ENCODE data around the gene PPOX. TPM values are rescaled to one million over a fixed set of nuclear protein-coding genes. Genes with fewer than 3 reads are reported as not detected.

PPOX gene
- total RNA-seq, 1 donor from 2014 or later, result 48.3 TPM

DNA sequence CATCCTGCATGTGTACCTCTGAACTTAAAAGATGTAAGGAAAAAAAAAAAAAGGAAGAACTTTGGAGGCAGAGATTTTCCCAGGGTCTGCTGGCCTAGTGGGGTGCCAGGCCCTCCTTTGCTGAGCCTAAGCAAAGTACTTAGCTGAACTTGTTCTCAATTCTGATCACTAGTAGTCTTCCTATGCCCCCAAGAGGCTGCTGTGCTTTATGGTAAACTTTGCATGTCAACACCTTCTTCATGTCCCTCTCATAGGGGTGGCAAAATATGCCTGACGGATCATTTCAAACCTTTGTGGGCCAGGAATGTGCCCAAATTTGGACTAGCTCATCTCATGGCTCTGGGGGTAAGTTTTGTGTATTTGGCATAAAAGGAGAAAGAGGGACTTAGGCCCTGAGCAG, 8.4 kb upstream of the PPOX start:
- DNase-seq (ENCODE audit: low read depth, low spot score), result no peak
- H3K27ac Mint-ChIP-seq (ENCODE audit: unreplicated experiment), result no peak overlapping the region
- no peaks in the 10 kb centered on the region for H3K9me3 Mint-ChIP-seq
- TF ChIP-seq, protein P1, sequence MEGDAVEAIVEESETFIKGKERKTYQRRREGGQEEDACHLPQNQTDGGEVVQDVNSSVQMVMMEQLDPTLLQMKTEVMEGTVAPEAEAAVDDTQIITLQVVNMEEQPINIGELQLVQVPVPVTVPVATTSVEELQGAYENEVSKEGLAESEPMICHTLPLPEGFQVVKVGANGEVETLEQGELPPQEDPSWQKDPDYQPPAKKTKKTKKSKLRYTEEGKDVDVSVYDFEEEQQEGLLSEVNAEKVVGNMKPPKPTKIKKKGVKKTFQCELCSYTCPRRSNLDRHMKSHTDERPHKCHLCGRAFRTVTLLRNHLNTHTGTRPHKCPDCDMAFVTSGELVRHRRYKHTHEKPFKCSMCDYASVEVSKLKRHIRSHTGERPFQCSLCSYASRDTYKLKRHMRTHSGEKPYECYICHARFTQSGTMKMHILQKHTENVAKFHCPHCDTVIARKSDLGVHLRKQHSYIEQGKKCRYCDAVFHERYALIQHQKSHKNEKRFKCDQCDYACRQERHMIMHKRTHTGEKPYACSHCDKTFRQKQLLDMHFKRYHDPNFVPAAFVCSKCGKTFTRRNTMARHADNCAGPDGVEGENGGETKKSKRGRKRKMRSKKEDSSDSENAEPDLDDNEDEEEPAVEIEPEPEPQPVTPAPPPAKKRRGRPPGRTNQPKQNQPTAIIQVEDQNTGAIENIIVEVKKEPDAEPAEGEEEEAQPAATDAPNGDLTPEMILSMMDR (conservative IDR thresholded peaks at IDR 0.05), result no peak
- peaks cover 3% of the 10 kb centered on the region for H3K36me3 Mint-ChIP-seq (ENCODE audit: low read depth)
- H3K4me1 Mint-ChIP-seq, result peaks cover 43% of the 10 kb centered on the region
- peak overlapping the region; percentile 94 for H3K4me3 Mint-ChIP-seq
- H3K27me3 Mint-ChIP-seq (ENCODE audit: low read depth), result no peaks in the 10 kb centered on the region

DNA sequence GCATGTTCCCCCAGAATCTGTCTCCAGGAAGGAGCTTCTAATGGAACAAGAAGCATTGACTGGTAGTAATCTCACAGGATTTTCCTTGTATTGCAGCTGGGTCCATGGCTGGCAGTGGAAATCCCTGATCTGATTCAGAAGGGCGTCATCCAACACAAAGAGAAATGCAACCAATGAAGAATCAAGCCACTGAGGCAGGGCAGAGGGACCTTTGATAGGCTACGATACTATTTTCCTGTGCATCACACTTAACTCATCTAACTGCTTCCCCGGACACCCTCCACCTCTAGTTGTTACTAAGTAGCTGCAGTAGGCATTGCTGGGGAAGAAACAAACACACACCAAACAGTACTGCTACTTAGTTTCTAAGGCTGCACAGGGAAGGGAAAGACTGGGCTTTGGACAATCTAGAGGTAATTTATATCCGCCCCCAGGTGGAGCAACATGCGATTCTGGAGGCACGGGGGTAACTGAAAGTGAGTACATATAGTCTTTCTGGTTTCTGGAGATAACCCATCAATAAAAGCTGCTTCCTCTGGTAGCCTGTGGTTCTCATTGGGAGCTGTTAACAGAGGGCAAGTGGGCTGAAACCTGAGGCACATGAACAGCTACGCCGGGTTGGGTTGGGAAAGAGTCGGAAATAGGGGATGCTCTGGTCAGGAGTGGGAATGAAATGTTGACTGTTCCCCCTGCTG, 7.8 kb upstream of the PPOX start:
- Mint-ChIP-seq H3K4me1 (peaks cover 48% of the 10 kb centered on the region), H3K27me3 (ENCODE audit: low read depth) (no peaks in the 10 kb centered on the region), H3K4me3 (peak overlapping the region; percentile 94), H3K36me3 (ENCODE audit: low read depth) (peaks cover 4% of the 10 kb centered on the region), H3K9me3 (no peaks in the 10 kb centered on the region), H3K27ac (ENCODE audit: unreplicated experiment) (no peak overlapping the region)
- TF ChIP-seq, protein P1 (conservative IDR thresholded peaks at IDR 0.05), result no peak
- no peak for DNase-seq (ENCODE audit: low read depth, low spot score)

DNA sequence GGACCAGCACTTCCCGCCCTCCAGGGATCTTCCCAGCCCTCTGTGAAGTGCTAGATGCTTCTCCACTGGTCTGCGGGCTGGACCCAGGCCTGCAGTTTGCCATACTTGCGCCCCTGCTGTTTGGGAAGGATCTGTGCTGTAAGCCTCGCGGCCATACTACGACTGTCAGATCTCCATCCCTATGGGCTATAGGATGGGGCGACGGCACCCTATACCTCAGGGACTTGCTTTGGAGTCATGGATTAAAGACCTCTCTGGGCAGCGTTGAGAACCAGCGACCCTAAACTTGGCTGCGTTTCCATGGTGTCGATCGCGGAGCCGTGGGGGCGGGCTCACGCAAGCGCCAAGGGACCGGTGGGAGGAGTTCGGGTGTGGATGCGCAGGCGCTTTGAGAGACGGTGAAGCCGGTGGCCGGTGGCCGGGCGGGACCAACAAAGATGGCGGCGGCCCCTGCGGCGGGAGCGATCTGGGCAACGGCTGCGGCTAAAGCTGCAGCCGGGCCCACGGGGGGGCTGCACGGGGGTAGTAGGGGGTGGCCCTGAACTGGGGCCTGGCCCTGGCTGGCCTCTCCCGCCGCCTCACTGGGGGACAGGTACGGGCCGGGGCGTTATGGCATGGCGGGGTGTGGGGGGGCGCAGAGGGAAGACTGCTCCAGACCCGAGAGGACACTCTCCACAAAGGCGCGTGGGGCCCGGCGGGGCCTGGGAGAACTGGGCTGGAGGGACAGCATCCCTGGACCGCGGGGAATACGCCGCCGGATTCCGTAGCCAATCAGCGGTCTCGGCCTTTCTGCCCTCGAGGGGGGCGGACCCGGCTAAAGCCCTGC, 6.9 kb upstream of the PPOX start, which contains the start of gene USP21:
Gene USP21 (plus strand): TSS at position 414 of the 826 bp plus-strand sequence. CDS start 1,141 bp downstream, outside the sequence.
- no peaks in the 10 kb centered on the region for H3K27me3 Mint-ChIP-seq (ENCODE audit: low read depth)
- H3K4me1 Mint-ChIP-seq, result peaks cover 42% of the 10 kb centered on the region
- H3K27ac Mint-ChIP-seq (ENCODE audit: unreplicated experiment), result peak within 1 kb of the TSS; percentile 87
- DNase-seq (ENCODE audit: low read depth, low spot score), result peak; percentile 93
- H3K36me3 Mint-ChIP-seq (ENCODE audit: low read depth), result peaks cover 5% of the 10 kb centered on the region
- TF ChIP-seq, protein P1 (conservative IDR thresholded peaks at IDR 0.05), result no peak
- H3K4me3 Mint-ChIP-seq, result peak within 1 kb of the TSS; percentile 94
- H3K9me3 Mint-ChIP-seq, result no peaks in the 10 kb centered on the region

DNA sequence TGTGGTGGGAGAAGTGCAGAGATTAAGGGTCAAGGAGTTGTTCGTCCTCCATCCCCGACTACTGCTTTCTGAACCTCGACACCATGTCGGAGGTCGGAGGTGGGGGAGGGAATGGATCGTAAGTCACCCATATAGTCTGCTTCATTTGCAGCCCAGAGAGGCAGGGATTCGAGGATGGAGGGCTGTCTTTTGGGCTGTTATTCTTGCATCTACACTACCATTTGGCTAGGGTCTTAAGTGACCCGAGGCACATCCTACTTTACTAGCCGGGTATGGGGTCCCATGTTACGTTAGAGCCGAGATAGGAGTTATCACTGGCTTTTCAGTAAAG, 6.3 kb upstream of the PPOX start:
- no peak for DNase-seq (ENCODE audit: low read depth, low spot score)
- H3K27ac Mint-ChIP-seq (ENCODE audit: unreplicated experiment), result peak overlapping the region; percentile 79
- H3K4me3 Mint-ChIP-seq, result peak overlapping the region; percentile 94
- peaks cover 5% of the 10 kb centered on the region for H3K36me3 Mint-ChIP-seq (ENCODE audit: low read depth)
- H3K9me3 Mint-ChIP-seq, result no peaks in the 10 kb centered on the region
- H3K4me1 Mint-ChIP-seq, result peaks cover 41% of the 10 kb centered on the region
- no peaks in the 10 kb centered on the region for H3K27me3 Mint-ChIP-seq (ENCODE audit: low read depth)
- TF ChIP-seq, protein P1 (conservative IDR thresholded peaks at IDR 0.05), result no peak

DNA sequence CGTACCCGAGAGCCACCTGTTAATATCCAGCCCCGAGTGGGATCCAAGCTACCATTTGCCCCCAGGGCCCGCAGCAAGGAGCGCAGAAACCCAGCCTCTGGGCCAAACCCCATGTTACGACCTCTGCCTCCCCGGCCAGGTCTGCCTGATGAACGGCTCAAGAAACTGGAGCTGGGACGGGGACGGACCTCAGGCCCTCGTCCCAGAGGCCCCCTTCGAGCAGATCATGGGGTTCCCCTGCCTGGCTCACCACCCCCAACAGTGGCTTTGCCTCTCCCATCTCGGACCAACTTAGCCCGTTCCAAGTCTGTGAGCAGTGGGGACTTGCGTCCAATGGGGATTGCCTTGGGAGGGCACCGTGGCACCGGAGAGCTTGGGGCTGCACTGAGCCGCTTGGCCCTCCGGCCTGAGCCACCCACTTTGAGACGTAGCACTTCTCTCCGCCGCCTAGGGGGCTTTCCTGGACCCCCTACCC, 5.5 kb upstream of the PPOX start:
- Mint-ChIP-seq H3K9me3 (no peaks in the 10 kb centered on the region), H3K27ac (ENCODE audit: unreplicated experiment) (no peak overlapping the region), H3K4me3 (peak overlapping the region; percentile 94), H3K4me1 (peaks cover 40% of the 10 kb centered on the region), H3K27me3 (ENCODE audit: low read depth) (no peaks in the 10 kb centered on the region), H3K36me3 (ENCODE audit: low read depth) (peaks cover 5% of the 10 kb centered on the region)
- TF ChIP-seq, protein P1 (conservative IDR thresholded peaks at IDR 0.05), result no peak
- DNase-seq (ENCODE audit: low read depth, low spot score), result no peak
